ENCODE data around the gene HDGFL2. TPM values are rescaled to one million over a fixed set of nuclear protein-coding genes. Genes with fewer than 3 reads are reported as not detected.

Gene HDGFL2
- polyA plus RNA-seq, 3 donors: 7.0 to 13.2 (median 10.5) TPM

GRCh38 chr19:4441994-4442818 lies 29.9 kb upstream of the HDGFL2 start:
- intact Hi-C loops (cut with micrococcal nuclease): no loop called here

GRCh38 chr19:4442819-4443146 lies 29.3 kb upstream of the HDGFL2 start:
- 80% methylated on average over 3 of the region's 10 CpGs for WGBS (ENCODE audit: insufficient coverage)
- H3K79me2 ChIP-seq (ENCODE audit: insufficient read depth, low read length): peaks cover 3% of the 10 kb centered on the region
- H3K9me3 ChIP-seq (replicated peaks in 1 of 2; ENCODE audit: control insufficient read depth in 1 of 2, insufficient read depth in 1 of 2, low read length in 2 of 2): no peaks in the 10 kb centered on the region
- no peak overlapping the region for H2AFZ ChIP-seq (ENCODE audit: insufficient read depth, low read depth, low read length, poor library complexity, severe bottlenecking)
- Mint-ChIP-seq H3K36me3 (peaks cover 44 to 76% of the 10 kb centered on the region in 2 donors), H3K4me1 (peaks cover 3% of the 10 kb centered on the region), H3K27me3 (ENCODE audit: low read depth in 3 of 3) (no peaks in the 10 kb centered on the region), H3K27ac (peak overlapping the region in 1 of 7 donors; percentile 61), H3K9me3 (peaks cover 0 to 2% (median 0%) of the 10 kb centered on the region in 7 donors), H3K4me3 (no peak overlapping the region)
- no peak overlapping the region for H3K27ac ChIP-seq (ENCODE audit: low read depth in 1 of 2, low read length in 2 of 2)
- TF ChIP-seq CTCF (IDR thresholded peaks at IDR 0.05): no peak
- intact Hi-C loops (cut with micrococcal nuclease): no loop called here
- H3K4me2 ChIP-seq (replicated peaks; ENCODE audit: extremely low read depth, low read length, poor library complexity, severe bottlenecking): no peak overlapping the region
- H3K4me1 ChIP-seq (ENCODE audit: control insufficient read depth in 1 of 2, insufficient read depth in 2 of 2, low read length in 2 of 2): no peaks in the 10 kb centered on the region
- DNase-seq: no peak
- H3K36me3 ChIP-seq (replicated peaks in 1 of 2; ENCODE audit: control insufficient read depth in 1 of 2, insufficient read depth in 2 of 2, low read length in 2 of 2): peaks cover 51 to 61% of the 10 kb centered on the region in 2 donors
- H3K4me3 ChIP-seq (replicated peaks in 1 of 3; ENCODE audit: low read depth in 2 of 3, low read length in 3 of 3): no peak overlapping the region
- no peak overlapping the region for H3K9ac ChIP-seq (ENCODE audit: insufficient read depth, low read length, poor library complexity, severe bottlenecking)
- H4K20me1 ChIP-seq (ENCODE audit: insufficient read depth, low read length): peaks cover 32% of the 10 kb centered on the region
- H3K27me3 ChIP-seq (ENCODE audit: control insufficient read depth in 2 of 2, insufficient read depth in 2 of 2, low read length in 2 of 2): no peaks in the 10 kb centered on the region

More at GRCh38 chr19:4441994-4442818, 29.9 kb upstream of the HDGFL2 start:
- Histone ChIP-seq H3K36me3 (replicated peaks in 1 of 2; ENCODE audit: control insufficient read depth in 1 of 2, insufficient read depth in 2 of 2, low read length in 2 of 2) (peaks cover 47 to 58% of the 10 kb centered on the region in 2 donors), H4K20me1 (ENCODE audit: insufficient read depth, low read length) (peaks cover 26% of the 10 kb centered on the region), H3K9me3 (replicated peaks in 1 of 2; ENCODE audit: control insufficient read depth in 1 of 2, insufficient read depth in 1 of 2, low read length in 2 of 2) (no peaks in the 10 kb centered on the region), H3K4me3 (replicated peaks in 1 of 3; ENCODE audit: low read depth in 2 of 3, low read length in 3 of 3) (no peak overlapping the region), H3K4me2 (replicated peaks; ENCODE audit: extremely low read depth, low read length, poor library complexity, severe bottlenecking) (no peak overlapping the region), H3K9ac (ENCODE audit: insufficient read depth, low read length, poor library complexity, severe bottlenecking) (no peak overlapping the region), H3K79me2 (ENCODE audit: insufficient read depth, low read length) (peaks cover 5% of the 10 kb centered on the region), H2AFZ (ENCODE audit: insufficient read depth, low read depth, low read length, poor library complexity, severe bottlenecking) (no peak overlapping the region), H3K27ac (ENCODE audit: low read depth in 1 of 2, low read length in 2 of 2) (no peak overlapping the region), H3K4me1 (ENCODE audit: control insufficient read depth in 1 of 2, insufficient read depth in 2 of 2, low read length in 2 of 2) (no peaks in the 10 kb centered on the region), H3K27me3 (ENCODE audit: control insufficient read depth in 2 of 2, insufficient read depth in 2 of 2, low read length in 2 of 2) (no peaks in the 10 kb centered on the region)
- no peaks in the 10 kb centered on the region for H3K27me3 Mint-ChIP-seq (ENCODE audit: low read depth in 3 of 3)
- peak overlapping the region in 5 of 7 donors; percentile 33 to 66 (median 53) for H3K27ac Mint-ChIP-seq
- peaks cover 40 to 74% of the 10 kb centered on the region in 2 donors for H3K36me3 Mint-ChIP-seq
- no peak for TF ChIP-seq CTCF (IDR thresholded peaks at IDR 0.05)
- H3K4me1 Mint-ChIP-seq: peaks cover 3% of the 10 kb centered on the region
- DNase-seq: no peak
- H3K4me3 Mint-ChIP-seq: no peak overlapping the region
- H3K9me3 Mint-ChIP-seq: peaks cover 0 to 2% (median 0%) of the 10 kb centered on the region in 7 donors
- 65% methylated on average over 21 of the region's 22 CpGs for WGBS (ENCODE audit: insufficient coverage)

Measured in CD14-positive monocyte (primary cell).